GM12878 (cell line): Measurements from ENCODE around the gene CITED2. TPM values are rescaled to one million over a fixed set of nuclear protein-coding genes. Genes with fewer than 3 reads are reported as not detected.

Experiments
- ATAC-seq: fragments of 200-7000 bp; cut with Tn5 transposase; 3 replicates; pipeline ENCODE4 v1.9.1; 2020; ENCODE audit warnings: mild to moderate bottlenecking, moderate library complexity
- BruUV-seq: library from RNA; stranded (reverse); fragments of 400-500 nt; replicated peaks from 2 replicates; lab custom pipeline; 2021; lab: Mats Ljungman, UMichigan
- CTCF ChIA-PET: fragments of 300-600 bp; sonication (Branson Sonifier 250); formaldehyde crosslinking; extraction: SDS; loops from one replicate; lab custom pipeline; 2021; ENCODE audit warnings: inconsistent platforms; lab: Yijun Ruan, JAX
- POLR2A ChIA-PET: fragments of 350-600 bp; formaldehyde crosslinking; extraction: SDS; loops from one replicate; lab custom pipeline; 2021; ENCODE audit warnings: inconsistent platforms; lab: Charles Lee
- RAD21 ChIA-PET: fragments of 300-600 bp; sonication (Branson Sonifier 250); formaldehyde crosslinking; loops from one replicate; lab custom pipeline; 2023; ENCODE audit warnings: antibody characterized with exemption; ENCODE audit not compliant: unreplicated experiment; lab: Charles Lee
- SMC1A ChIA-PET: fragments of 300-600 bp; sonication (Branson Sonifier 250); formaldehyde crosslinking; loops from one replicate; lab custom pipeline; 2023; ENCODE audit not compliant: unreplicated experiment, uncharacterized antibody; lab: Charles Lee
- DNase-seq: peaks from one replicate; pipeline ENCODE4 v3.0.0-alpha.2; 2011; ENCODE audit warnings: low read depth, low spot score
- FAIRE-seq: peaks from 3 replicates; lab custom pipeline; 2011; peaks lifted over from hg19 to GRCh38; lab: Jason Lieb, UNC
- H2AFZ ChIP-seq: 2 replicates; pipeline ENCODE4 v1.6.0; 2011; ENCODE audit warnings: low read depth, low read length, control low read depth; ENCODE audit not compliant: control insufficient read depth
- H3K27ac ChIP-seq: 2 replicates; pipeline ENCODE4 v1.5.1; 2011; ENCODE audit warnings: control low read depth; ENCODE audit not compliant: control insufficient read depth, insufficient read depth
- H3K27me3 ChIP-seq, 2 experiments: replicated peaks in 1 of 2; 2 replicates each; pipeline versions ENCODE4 v1.6.0 to v1.6.1; 2011; ENCODE audit warnings: low read length in 1 of 2; ENCODE audit not compliant: control insufficient read depth in 2 of 2, insufficient read depth in 2 of 2
- H3K36me3 ChIP-seq, 2 experiments: 2 replicates each; pipeline ENCODE4 v1.5.1; 2011; ENCODE audit warnings: low read length in 1 of 2; ENCODE audit not compliant: control insufficient read depth in 2 of 2, insufficient read depth in 2 of 2
- H3K4me1 ChIP-seq: 2 replicates; pipeline ENCODE4 v1.6.1; 2011; ENCODE audit warnings: mild to moderate bottlenecking, low read length, moderate library complexity, mixed read lengths; ENCODE audit not compliant: control insufficient read depth, insufficient read depth
- H3K4me2 ChIP-seq: 2 replicates; pipeline ENCODE4 v1.6.0; 2011; ENCODE audit warnings: control low read depth; ENCODE audit not compliant: control insufficient read depth, insufficient read depth
- H3K4me3 ChIP-seq: fragments of 200-600 bp; sonication (generic); 2 replicates; pipeline ENCODE4 v1.5.1; 2016
- H3K79me2 ChIP-seq: 2 replicates; pipeline ENCODE4 v1.6.0; 2011; ENCODE audit warnings: low read length; ENCODE audit not compliant: control insufficient read depth, insufficient read depth
- H3K9ac ChIP-seq: 2 replicates; pipeline ENCODE4 v1.8.0; 2011; ENCODE audit warnings: low read length, control low read depth, mixed read lengths; ENCODE audit not compliant: control insufficient read depth, insufficient read depth
- H3K9me3 ChIP-seq: replicated peaks from 3 replicates; pipeline ENCODE4 v1.5.1; 2011; ENCODE audit warnings: mild to moderate bottlenecking, low read length; ENCODE audit not compliant: control insufficient read depth, insufficient read depth
- H4K20me1 ChIP-seq: 2 replicates; pipeline ENCODE4 v1.6.0; 2011; ENCODE audit not compliant: control insufficient read depth, insufficient read depth
- BACH1 ChIP-seq: fragments of 450-650 bp; IDR thresholded peaks from 2 replicates; pipeline ENCODE4 v1.6.1; 2017; ENCODE audit warnings: mild to moderate bottlenecking, borderline replicate concordance
- BHLHE40 ChIP-seq, 2 experiments: fragments of 450-650 bp in 1 of 2; IDR thresholded peaks; 2 replicates each; pipeline ENCODE4 v1.6.1; 2011 to 2017; ENCODE audit warnings: low read depth in 2 of 2, borderline replicate concordance in 1 of 2, improper control_type of control experiment in 1 of 2, low read length in 1 of 2, mild to moderate bottlenecking in 1 of 2
- EP300 ChIP-seq, 2 experiments: fragments of 150-350 bp in 1 of 2; IDR thresholded peaks; 2 replicates each; pipeline ENCODE4 v1.6.1; 2011 to 2012; ENCODE audit warnings: low read depth in 2 of 2, low read length in 2 of 2, borderline replicate concordance in 1 of 2, improper control_type of control experiment in 1 of 2, inconsistent platforms in 1 of 2; ENCODE audit not compliant: control insufficient read depth in 1 of 2
- WGBS: methylation state at CpG from one replicate; pipeline ENCODE4 v1.1.6; 2016; ENCODE audit warnings: low lambda C conversion rate; ENCODE audit not compliant: insufficient replicate concordance, insufficient coverage; ENCODE audit errors: missing lambda C conversion rate; 5-methylcytosine and 5-hydroxymethylcytosine counted together
- in situ Hi-C: fragments of 300-500 bp; cut with MboI; formaldehyde crosslinking; loops from 9 replicates; pipeline ENCODE4 v1.14.3; 2018; ENCODE audit warnings: mixed read lengths
- intact Hi-C: fragments of 100-400 bp; cut with micrococcal nuclease; formaldehyde crosslinking; loops from one replicate; pipeline ENCODE4 v1.14.2; 2022; ENCODE audit not compliant: unreplicated experiment
- polyA plus RNA-seq, 11 experiments: library from polyadenylated mRNA; depleted of rRNA in 4 of 11; unstranded in 6 of 11; stranded (reverse) in 5 of 11; fragments of >200 nt; fragmentation: Nextera tagmentation in 4 of 11; fragmentation: Illumina TruSeq in 1 of 11; extraction: Ambion mirVana in 4 of 11; extraction: Trizol in 1 of 11; gene quantifications; 1 replicate in 1 of 11; 2 replicates in 10 of 11; pipeline versions ENCODE4 v1.2.1 to v1.2.3, GENCODE V29; 2011 to 2016; ENCODE audit warnings: inconsistent platforms in 2 of 11, missing spikeins in 2 of 11, low read depth in 1 of 11
- total RNA-seq, 4 experiments: library from RNA; depleted of rRNA in 3 of 4; stranded (reverse); fragments of >200 nt in 3 of 4; fragmentation: Illumina TruSeq in 1 of 4; extraction: Trizol in 1 of 4; gene quantifications; 2 replicates each; pipeline versions ENCODE4 v1.2.1 to v1.2.3, GENCODE V29; 2013 to 2021
- TF ChIP-seq, protein P1 (sequence below): fragments of 450-650 bp; IDR thresholded peaks from 2 replicates; pipeline ENCODE4 v1.6.1; 2016; ENCODE audit warnings: mild to moderate bottlenecking
- TF ChIP-seq, protein P2 (sequence below): fragments of 450-650 bp; IDR thresholded peaks from 2 replicates; pipeline ENCODE4 v1.6.1; 2016; ENCODE audit warnings: mild to moderate bottlenecking, moderate library complexity, borderline replicate concordance

The CITED2 gene
- total and polyA plus RNA-seq, 10 of the 15 experiments (the other 5 are each of a cell fraction or from before 2014, with no cell fraction given): 0.08 to 20.0 (median 7.3) TPM

GRCh38 chr6:139368661-139369060 lies 5.8 kb downstream of the CITED2 start:
- 0 out of 2 replicates have a peak, but pooled peaks cover 2% of the 10 kb centered on the region for H3K4me1 ChIP-seq
- no peak overlapping the region for H3K27ac ChIP-seq
- H3K9me3 ChIP-seq: no peaks in the 10 kb centered on the region
- intact Hi-C loops: loop anchor here (1.0 to 10.0 kb wide), 3 partner anchors 334 to 1552 kb away; no protein-coding TSS in a partner anchor
- DNase-seq: no peak
- SMC1A ChIA-PET: interaction anchor here (1.0 to 1.3 kb wide), 3 partner anchors 150 to 627 kb away, joined by 3 to 10 read pairs (median 4); no protein-coding TSS in a partner anchor
- 100% methylated on average over 1 of the region's 1 CpG for WGBS
- H3K4me3 ChIP-seq: no peak overlapping the region
- peaks cover 16% of the 10 kb centered on the region for H3K79me2 ChIP-seq
- TF ChIP-seq EP300 (IDR thresholded peaks at IDR 0.05; ENCODE audit: borderline replicate concordance in 1 of 2, control insufficient read depth in 1 of 2, low read depth in 2 of 2, low read length in 2 of 2) (no peak), BHLHE40 (IDR thresholded peaks at IDR 0.05; ENCODE audit: borderline replicate concordance in 1 of 2, low read depth in 2 of 2, low read length in 1 of 2) (no peak), BACH1 (no peak)
- TF ChIP-seq, protein P1, sequence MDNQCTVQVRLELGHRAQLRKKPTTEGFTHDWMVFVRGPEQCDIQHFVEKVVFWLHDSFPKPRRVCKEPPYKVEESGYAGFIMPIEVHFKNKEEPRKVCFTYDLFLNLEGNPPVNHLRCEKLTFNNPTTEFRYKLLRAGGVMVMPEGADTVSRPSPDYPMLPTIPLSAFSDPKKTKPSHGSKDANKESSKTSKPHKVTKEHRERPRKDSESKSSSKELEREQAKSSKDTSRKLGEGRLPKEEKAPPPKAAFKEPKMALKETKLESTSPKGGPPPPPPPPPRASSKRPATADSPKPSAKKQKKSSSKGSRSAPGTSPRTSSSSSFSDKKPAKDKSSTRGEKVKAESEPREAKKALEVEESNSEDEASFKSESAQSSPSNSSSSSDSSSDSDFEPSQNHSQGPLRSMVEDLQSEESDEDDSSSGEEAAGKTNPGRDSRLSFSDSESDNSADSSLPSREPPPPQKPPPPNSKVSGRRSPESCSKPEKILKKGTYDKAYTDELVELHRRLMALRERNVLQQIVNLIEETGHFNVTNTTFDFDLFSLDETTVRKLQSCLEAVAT: no peak
- TF ChIP-seq, protein P2, sequence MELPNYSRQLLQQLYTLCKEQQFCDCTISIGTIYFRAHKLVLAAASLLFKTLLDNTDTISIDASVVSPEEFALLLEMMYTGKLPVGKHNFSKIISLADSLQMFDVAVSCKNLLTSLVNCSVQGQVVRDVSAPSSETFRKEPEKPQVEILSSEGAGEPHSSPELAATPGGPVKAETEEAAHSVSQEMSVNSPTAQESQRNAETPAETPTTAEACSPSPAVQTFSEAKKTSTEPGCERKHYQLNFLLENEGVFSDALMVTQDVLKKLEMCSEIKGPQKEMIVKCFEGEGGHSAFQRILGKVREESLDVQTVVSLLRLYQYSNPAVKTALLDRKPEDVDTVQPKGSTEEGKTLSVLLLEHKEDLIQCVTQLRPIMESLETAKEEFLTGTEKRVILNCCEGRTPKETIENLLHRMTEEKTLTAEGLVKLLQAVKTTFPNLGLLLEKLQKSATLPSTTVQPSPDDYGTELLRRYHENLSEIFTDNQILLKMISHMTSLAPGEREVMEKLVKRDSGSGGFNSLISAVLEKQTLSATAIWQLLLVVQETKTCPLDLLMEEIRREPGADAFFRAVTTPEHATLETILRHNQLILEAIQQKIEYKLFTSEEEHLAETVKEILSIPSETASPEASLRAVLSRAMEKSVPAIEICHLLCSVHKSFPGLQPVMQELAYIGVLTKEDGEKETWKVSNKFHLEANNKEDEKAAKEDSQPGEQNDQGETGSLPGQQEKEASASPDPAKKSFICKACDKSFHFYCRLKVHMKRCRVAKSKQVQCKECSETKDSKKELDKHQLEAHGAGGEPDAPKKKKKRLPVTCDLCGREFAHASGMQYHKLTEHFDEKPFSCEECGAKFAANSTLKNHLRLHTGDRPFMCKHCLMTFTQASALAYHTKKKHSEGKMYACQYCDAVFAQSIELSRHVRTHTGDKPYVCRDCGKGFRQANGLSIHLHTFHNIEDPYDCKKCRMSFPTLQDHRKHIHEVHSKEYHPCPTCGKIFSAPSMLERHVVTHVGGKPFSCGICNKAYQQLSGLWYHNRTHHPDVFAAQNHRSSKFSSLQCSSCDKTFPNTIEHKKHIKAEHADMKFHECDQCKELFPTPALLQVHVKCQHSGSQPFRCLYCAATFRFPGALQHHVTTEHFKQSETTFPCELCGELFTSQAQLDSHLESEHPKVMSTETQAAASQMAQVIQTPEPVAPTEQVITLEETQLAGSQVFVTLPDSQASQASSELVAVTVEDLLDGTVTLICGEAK: no peak
- TF ChIP-seq, all 136 proteins: peak for 0
- Histone ChIP-seq H3K4me2 (no peak overlapping the region), H3K27me3 (no peaks in the 10 kb centered on the region), H3K9ac (no peak overlapping the region), H3K36me3 (no peaks in the 10 kb centered on the region), H4K20me1 (no peaks in the 10 kb centered on the region), H2AFZ (no peak overlapping the region)
- FAIRE-seq (no peak), ATAC-seq (no peak)
- ChIA-PET POLR2A (no interaction called here), CTCF (interaction anchor here (4.9 kb wide), 1 partner anchor 149 kb away, joined by 254 read pairs; no protein-coding TSS in a partner anchor), RAD21 (no interaction called here)
- BruUV-seq: no TSS peak
- in situ Hi-C loops: loop anchor here (5.0 kb wide), 3 partner anchors 141 to 551 kb away; no protein-coding TSS in a partner anchor
